GM21717 (cell line): Measurements from ENCODE around the gene NR3C1.
"Not testable (repeated sequence)": the region's sequence is repeated elsewhere in the genome, so short reads cannot be mapped to it uniquely, and the experiment has no call there.

Experiments
- ATAC-seq: cut with Tn5 transposase; IDR thresholded peaks from one replicate; pipeline ENCODE4 v1.9.1; 2021; ENCODE audit warnings: mild to moderate bottlenecking, moderate library complexity; ENCODE audit not compliant: unreplicated experiment

NR3C1 gene

GRCh38 chr5:143341807-143342570, 61.5 kb downstream of the NR3C1 start:
- no peak for ATAC-seq

- no peak for ATAC-seq
Observed at GRCh38 chr5:143340891-143341685, 62.4 kb downstream of the NR3C1 start.

GRCh38 chr5:143338658-143339366, 64.7 kb downstream of the NR3C1 start:
- ATAC-seq, result no peak

GRCh38 chr5:143337946-143338345, 65.5 kb downstream of the NR3C1 start:
- ATAC-seq, result no peak

GRCh38 chr5:143336485-143336884, 67.0 kb downstream of the NR3C1 start:
- ATAC-seq, result no peak

GRCh38 chr5:143334903-143335302, 68.6 kb downstream of the NR3C1 start:
- no peak for ATAC-seq

GRCh38 chr5:143334380-143334779, 69.1 kb downstream of the NR3C1 start:
- not testable (repeated sequence) for ATAC-seq

GRCh38 chr5:143331956-143332355, 71.5 kb downstream of the NR3C1 start:
- no peak for ATAC-seq

GRCh38 chr5:143329843-143330242, 73.6 kb downstream of the NR3C1 start:
- ATAC-seq, result no peak

GRCh38 chr5:143328589-143329220, 74.8 kb downstream of the NR3C1 start:
- ATAC-seq, result no peak

GRCh38 chr5:143325086-143325485, 78.4 kb downstream of the NR3C1 start:
- not testable (repeated sequence) for ATAC-seq

- not testable (repeated sequence) for ATAC-seq
Observed at GRCh38 chr5:143322931-143323630, 80.4 kb downstream of the NR3C1 start.

GRCh38 chr5:143322176-143322575, 81.3 kb downstream of the NR3C1 start:
- ATAC-seq, result no peak

- no peak for ATAC-seq
Observed at GRCh38 chr5:143319437-143320227, 83.9 kb downstream of the NR3C1 start.

- no peak for ATAC-seq
Observed at GRCh38 chr5:143318833-143319232, 84.7 kb downstream of the NR3C1 start.

GRCh38 chr5:143318270-143318669, 85.2 kb downstream of the NR3C1 start:
- ATAC-seq, result no peak

- ATAC-seq, result no peak
Observed at GRCh38 chr5:143316844-143317631, 86.4 kb downstream of the NR3C1 start.

- no peak for ATAC-seq
Observed at GRCh38 chr5:143316337-143316736, 87.1 kb downstream of the NR3C1 start.

- ATAC-seq, result no peak
Observed at GRCh38 chr5:143315929-143316328, 87.6 kb downstream of the NR3C1 start.
